Heart left ventricle (tissue), 16 donors: ENCODE data around the gene CLEC16A. TPM values are rescaled to one million over a fixed set of nuclear protein-coding genes. Genes with fewer than 3 reads are reported as not detected.
A peak's percentile ranks its signal among the peaks of the same experiment; 100 is the strongest.

Source experiments
- ATAC-seq, 4 donors: fragments of 200-7000 bp; cut with Tn5 transposase; one replicate each; pipeline ENCODE4 v1.9.1; 2020 to 2022; ENCODE audit warnings: moderate library complexity in 4 of 4, mild to moderate bottlenecking in 3 of 4, moderate number of reproducible peaks in 1 of 4
- DNase-seq, 5 donors: peaks; one replicate each; pipeline ENCODE4 v3.0.0-alpha.2; 2020
- H3K27ac ChIP-seq, 12 donors: fragments of 200-600 bp; sonication (generic) in 4 of 12; one replicate each; pipeline versions ENCODE4 v1.5.0 to v1.8.0; 2016 to 2022; ENCODE audit warnings: mild to moderate bottlenecking in 2 of 12
- H3K27me3 ChIP-seq, 9 donors: fragments of 200-600 bp; sonication (generic) in 2 of 9; one replicate each; pipeline versions ENCODE4 v1.5.1 to v1.8.0; 2016 to 2022; ENCODE audit warnings: mild to moderate bottlenecking in 3 of 9
- H3K36me3 ChIP-seq, 9 donors: fragments of 200-600 bp; sonication (generic) in 2 of 9; one replicate each; pipeline versions ENCODE4 v1.5.0 to v1.8.0; 2018 to 2022; ENCODE audit warnings: mild to moderate bottlenecking in 2 of 9
- H3K4me1 ChIP-seq, 12 donors: fragments of 200-600 bp; sonication (generic) in 4 of 12; one replicate each; pipeline versions ENCODE4 v1.5.0 to v1.8.0; 2016 to 2022; ENCODE audit warnings: mild to moderate bottlenecking in 3 of 12
- H3K4me3 ChIP-seq, 12 donors: fragments of 200-600 bp; sonication (generic) in 4 of 12; one replicate each; pipeline versions ENCODE4 v1.5.0 to v1.8.0; 2017 to 2022; ENCODE audit warnings: mild to moderate bottlenecking in 9 of 12, moderate library complexity in 4 of 12
- H3K9me3 ChIP-seq, 12 donors: fragments of 200-600 bp; sonication (generic) in 4 of 12; one replicate each; pipeline versions ENCODE4 v1.5.0 to v1.8.0; 2016 to 2022; ENCODE audit warnings: mild to moderate bottlenecking in 1 of 12
- POLR2A ChIP-seq, 2 donors: fragments of 450-650 bp; IDR thresholded peaks; one replicate each; pipeline ENCODE4 v1.6.1; 2017; ENCODE audit warnings: antibody characterized with exemption in 2 of 2, mild to moderate bottlenecking in 2 of 2, moderate library complexity in 2 of 2
- WGBS, 4 donors: extraction: QIAGEN DNeasy Blood & Tissue Kit in 2 of 4; methylation state at CpG; one replicate each; pipeline versions ENCODE4 v1.1.5 to v1.1.7; 2013 to 2018; 5-methylcytosine and 5-hydroxymethylcytosine counted together
- intact Hi-C, 10 donors: fragments of 100-400 bp; cut with DNase I; formaldehyde crosslinking; loops; one replicate each; pipeline versions ENCODE4 v1.11.1 to v1.14.2; 2022
- polyA plus RNA-seq, 2 donors: library from polyadenylated mRNA; stranded (reverse); fragments of 200-250 nt; gene quantifications; one replicate each; pipeline ENCODE4 v1.2.3, GENCODE V29; 2013
- total RNA-seq, 9 donors: library from RNA; depleted of rRNA in 2 of 9; stranded (reverse); fragments of >200 nt in 2 of 9; fragmentation: NEBNext Ultra II Directional in 3 of 9; extraction: Animal tissue kit (Norgen Biotek cat#: 25700) in 3 of 9; gene quantifications; one replicate each; pipeline versions ENCODE4 v1.1.0 to v1.2.4, GENCODE V29; 2016 to 2023
- TF ChIP-seq, protein P1 (sequence below), 12 donors: fragments of 200-600 bp; sonication (generic) in 4 of 12; IDR thresholded peaks; one replicate each; pipeline versions ENCODE4 v1.5.0 to v1.8.0; 2018 to 2022; ENCODE audit warnings: antibody characterized with exemption in 12 of 12, mild to moderate bottlenecking in 5 of 12
- donor health status: ischemic (EF 13 %, LVEDD 7.1; RV severe dilation, severe dysfunction).
- donor health status: healthy with polysubstance abuse.
- donor health status: DM: no; HTN: yes; CAD: no.
- donor health status: DM: no; HTN: no; CAD: no.
- donor health status: ischemic (EF 25% LVEDD 6.9; RV normal size, moderate dysfunction).
- donor health status: ischemic (EF 25% LVEDD 5.7; RV mildly dilated, moderate dysfunction).
- donor health status: healthy.
- donor health status: DM: yes; HTN: yes; CAD: no.
- donor health status: ischemic (EF 35%, LVEDD 5.7; RV mildly dilated, moderate dysfunction).
- donor health status: nonischemic (EF 11% LVEDD 7.7; RV severe dilation, severe dysfunction).
- donor health status: DM: yes; HTN: yes; CAD: no.
- donor health status: PGD.
- donor health status: ischemic (EF 29% LVEDD 5.4; RV normal size, mild dysfunction).
- donor health status: nonischemic (EF 23%, LVEDD 6.1; RV moderate dilation, normal function).

The CLEC16A gene
- total and polyA plus RNA-seq, 11 donors, result 13.8 to 41.1 (median 23.7) TPM

DNA sequence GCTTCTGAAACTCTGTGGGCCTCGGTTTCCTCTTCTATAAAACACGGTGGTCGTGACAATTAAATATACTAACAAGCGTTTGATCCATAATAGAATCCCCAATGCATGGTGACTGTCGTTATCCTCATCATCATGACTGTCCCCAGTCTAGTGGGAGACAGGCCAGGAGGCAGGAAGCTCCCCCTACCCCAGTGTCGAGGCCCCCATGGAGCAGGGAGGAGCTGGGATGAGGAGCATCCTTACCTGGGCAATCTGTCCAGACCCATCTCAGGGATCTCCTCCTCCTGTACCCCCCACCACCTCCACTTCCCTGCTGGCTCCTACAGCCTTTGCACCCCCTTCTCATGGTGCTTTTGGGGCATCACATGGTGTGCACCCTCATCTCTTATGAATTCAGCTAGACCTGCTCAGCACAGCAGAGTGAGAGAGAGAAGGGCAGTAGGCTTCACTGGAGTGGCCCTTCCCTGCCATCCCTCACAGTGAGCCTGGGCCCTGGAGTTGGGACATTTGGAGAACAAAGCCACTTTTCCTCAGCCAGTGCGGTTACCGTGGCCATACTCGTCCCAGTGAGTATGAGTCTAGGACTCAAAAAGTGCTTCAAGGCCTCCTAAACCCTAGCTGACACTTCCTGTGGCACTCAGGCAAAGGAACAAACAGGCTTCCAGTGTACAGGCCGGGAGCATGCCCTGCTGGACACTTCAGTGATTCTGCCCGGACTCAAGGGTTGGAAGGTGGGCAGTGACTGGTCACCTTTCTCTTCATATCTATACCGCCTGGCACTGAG lies 148.6 kb downstream of the CLEC16A start:
- intact Hi-C loops, result loop anchor here in 1 of 10 donors (5.0 kb wide), 1 partner anchor 116 kb away; no protein-coding TSS in a partner anchor
- Histone ChIP-seq H3K36me3 (peaks cover 0 to 17% (median 0%) of the 10 kb centered on the region in 9 donors), H3K27me3 (no peaks in the 10 kb centered on the region), H3K9me3 (no peaks in the 10 kb centered on the region), H3K27ac (peak overlapping the region in 1 of 12 donors; percentile 77), H3K4me1 (peaks cover 0 to 26% (median 0%) of the 10 kb centered on the region in 12 donors), H3K4me3 (no peak overlapping the region)
- WGBS, 4 donors, result 93 to 95% (median 94%) methylated on average over 11 to 12 of the region's 12 CpGs
- ATAC-seq, result no peak
- DNase-seq, result peak in 1 of 5 donors; percentile 17
- TF ChIP-seq POLR2A (IDR thresholded peaks at IDR 0.05), result no peak
- TF ChIP-seq, protein P1, sequence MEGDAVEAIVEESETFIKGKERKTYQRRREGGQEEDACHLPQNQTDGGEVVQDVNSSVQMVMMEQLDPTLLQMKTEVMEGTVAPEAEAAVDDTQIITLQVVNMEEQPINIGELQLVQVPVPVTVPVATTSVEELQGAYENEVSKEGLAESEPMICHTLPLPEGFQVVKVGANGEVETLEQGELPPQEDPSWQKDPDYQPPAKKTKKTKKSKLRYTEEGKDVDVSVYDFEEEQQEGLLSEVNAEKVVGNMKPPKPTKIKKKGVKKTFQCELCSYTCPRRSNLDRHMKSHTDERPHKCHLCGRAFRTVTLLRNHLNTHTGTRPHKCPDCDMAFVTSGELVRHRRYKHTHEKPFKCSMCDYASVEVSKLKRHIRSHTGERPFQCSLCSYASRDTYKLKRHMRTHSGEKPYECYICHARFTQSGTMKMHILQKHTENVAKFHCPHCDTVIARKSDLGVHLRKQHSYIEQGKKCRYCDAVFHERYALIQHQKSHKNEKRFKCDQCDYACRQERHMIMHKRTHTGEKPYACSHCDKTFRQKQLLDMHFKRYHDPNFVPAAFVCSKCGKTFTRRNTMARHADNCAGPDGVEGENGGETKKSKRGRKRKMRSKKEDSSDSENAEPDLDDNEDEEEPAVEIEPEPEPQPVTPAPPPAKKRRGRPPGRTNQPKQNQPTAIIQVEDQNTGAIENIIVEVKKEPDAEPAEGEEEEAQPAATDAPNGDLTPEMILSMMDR (IDR thresholded peaks at IDR 0.05), result no peak

GRCh38 chr16:11093572-11094074 lies 149.3 kb downstream of the CLEC16A start:
- intact Hi-C loops, result loop anchor here in 1 of 10 donors (5.0 kb wide), 1 partner anchor 116 kb away; no protein-coding TSS in a partner anchor
- peak overlapping the region in 1 of 12 donors; percentile 77 for H3K27ac ChIP-seq
- H3K9me3 ChIP-seq, result no peaks in the 10 kb centered on the region
- 86 to 89% (median 87%) methylated on average over 10 of the region's 10 CpGs for WGBS, 4 donors
- no peaks in the 10 kb centered on the region for H3K27me3 ChIP-seq
- H3K4me3 ChIP-seq, result no peak overlapping the region
- peak in 1 of 4 donors; percentile 43 for ATAC-seq
- H3K4me1 ChIP-seq, result peaks cover 0 to 26% (median 0%) of the 10 kb centered on the region in 12 donors
- TF ChIP-seq POLR2A (IDR thresholded peaks at IDR 0.05), result no peak
- TF ChIP-seq, protein P1 (IDR thresholded peaks at IDR 0.05), result no peak
- peaks cover 0 to 17% (median 0%) of the 10 kb centered on the region in 9 donors for H3K36me3 ChIP-seq
- DNase-seq, result peak in 1 of 5 donors; percentile 22

DNA sequence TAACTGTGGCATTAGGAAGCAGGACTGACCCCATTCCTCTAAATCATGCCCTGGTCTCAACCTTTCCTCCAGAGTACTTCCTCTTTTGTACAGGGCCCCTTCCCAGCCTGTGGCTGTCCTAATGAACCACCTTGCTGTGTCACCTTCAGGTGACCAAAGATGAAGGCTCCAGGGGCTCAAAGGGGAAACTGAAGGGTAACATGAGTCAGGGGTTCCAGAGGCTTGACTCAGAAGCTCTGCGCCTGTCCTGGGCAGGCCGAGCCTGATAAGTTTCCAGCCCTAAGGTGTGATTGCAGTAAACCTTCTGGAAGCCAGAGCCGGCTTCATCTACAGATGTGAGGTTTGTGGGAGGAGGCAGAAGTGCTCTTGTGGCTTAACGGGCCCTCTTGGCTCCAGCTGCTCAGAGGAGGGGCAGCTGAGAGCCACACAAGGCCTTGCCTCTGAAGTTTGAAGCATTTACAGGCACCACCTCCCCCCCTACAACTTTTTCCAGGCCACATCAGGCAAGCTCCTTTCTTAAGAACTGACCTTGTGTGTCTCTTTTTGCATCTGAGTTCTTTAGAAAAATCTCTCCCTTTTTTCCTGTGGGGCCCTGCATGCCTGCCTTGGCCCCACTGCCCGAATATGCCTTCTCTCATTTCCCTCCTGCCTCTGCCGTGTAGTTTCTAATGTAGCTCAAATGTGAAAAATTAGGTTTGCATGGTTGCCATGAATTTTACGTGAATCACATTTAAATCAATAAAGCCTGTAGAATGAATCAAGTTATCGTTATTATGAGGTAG lies 149.9 kb downstream of the CLEC16A start:
- DNase-seq (peak in 1 of 5 donors; percentile 15), ATAC-seq (no peak)
- Histone ChIP-seq H3K27ac (peak overlapping the region in 2 of 12 donors; percentile 8 to 77), H3K27me3 (no peaks in the 10 kb centered on the region), H3K9me3 (no peaks in the 10 kb centered on the region), H3K4me1 (peaks cover 0 to 26% (median 0%) of the 10 kb centered on the region in 12 donors), H3K36me3 (peaks cover 0 to 13% (median 0%) of the 10 kb centered on the region in 9 donors), H3K4me3 (no peak overlapping the region)
- TF ChIP-seq POLR2A (IDR thresholded peaks at IDR 0.05), result no peak
- TF ChIP-seq, protein P1 (IDR thresholded peaks at IDR 0.05), result no peak
- intact Hi-C loops, result loop anchor here in 1 of 10 donors (5.0 kb wide), 1 partner anchor 117 kb away; no protein-coding TSS in a partner anchor
- 70 to 82% (median 76%) methylated on average over 8 of the region's 8 CpGs for WGBS, 4 donors
